Stimulated activated CD8-positive, alpha-beta memory T cell treated with anti-CD3 and anti-CD28 coated beads, Interleukin-12 subunit alpha, Interleukin-12 subunit beta, amount 100 ng/mL, for 1 hour (primary cell): ENCODE results near the gene FASN.

Experiments used
- DNase-seq: peaks from one replicate; pipeline ENCODE4 v3.0.0-alpha.2; 2020; ENCODE audit warnings: low read depth

FASN gene

DNA sequence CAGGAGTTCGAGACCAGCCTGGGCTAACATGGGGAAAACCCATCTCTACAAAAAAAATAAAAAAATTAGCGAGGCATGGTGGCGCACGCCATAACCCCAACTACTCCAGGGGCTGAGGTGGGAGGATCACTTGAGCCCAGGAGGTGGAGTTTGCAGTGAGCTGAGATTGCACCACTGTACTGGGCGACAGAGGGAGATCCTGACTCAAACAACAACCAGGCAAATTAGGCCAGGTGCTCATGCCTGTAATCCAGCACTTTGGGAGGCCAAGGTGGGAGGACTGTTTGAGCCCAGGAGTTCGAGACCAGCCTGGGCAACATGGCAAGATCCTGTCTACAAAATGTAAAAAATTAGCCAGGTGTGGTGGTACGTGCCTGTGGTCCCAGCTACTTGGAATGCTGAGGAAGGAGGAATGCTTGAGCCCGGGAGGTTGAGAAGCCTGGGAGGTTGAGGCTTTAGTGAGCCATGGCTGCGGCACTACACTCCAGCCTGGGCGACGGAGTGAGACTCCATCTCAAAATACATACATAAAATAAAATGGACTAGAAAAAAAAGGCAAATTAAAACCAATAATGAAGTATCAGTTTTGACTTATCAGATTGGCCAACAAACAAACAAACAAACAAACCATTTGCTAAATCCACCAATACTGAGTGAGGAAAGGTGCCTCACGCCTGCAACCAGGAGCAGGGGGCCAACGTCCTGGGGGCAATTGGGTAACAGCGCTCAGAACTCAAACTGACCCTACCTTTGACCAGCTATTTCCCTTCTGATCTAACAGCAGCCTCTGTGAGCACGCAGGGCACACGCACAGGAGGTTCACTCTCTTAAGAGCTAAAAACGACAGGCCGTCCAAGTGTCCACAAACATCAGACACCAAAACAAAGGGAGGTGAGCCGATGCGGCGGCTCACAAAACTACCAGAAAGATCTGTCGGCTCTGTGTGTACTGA, 19.4 kb upstream of the FASN start:
- no peak for DNase-seq

- no peak for DNase-seq
Observed at GRCh38 chr17:82116246-82116645, 18.2 kb upstream of the FASN start.

DNA sequence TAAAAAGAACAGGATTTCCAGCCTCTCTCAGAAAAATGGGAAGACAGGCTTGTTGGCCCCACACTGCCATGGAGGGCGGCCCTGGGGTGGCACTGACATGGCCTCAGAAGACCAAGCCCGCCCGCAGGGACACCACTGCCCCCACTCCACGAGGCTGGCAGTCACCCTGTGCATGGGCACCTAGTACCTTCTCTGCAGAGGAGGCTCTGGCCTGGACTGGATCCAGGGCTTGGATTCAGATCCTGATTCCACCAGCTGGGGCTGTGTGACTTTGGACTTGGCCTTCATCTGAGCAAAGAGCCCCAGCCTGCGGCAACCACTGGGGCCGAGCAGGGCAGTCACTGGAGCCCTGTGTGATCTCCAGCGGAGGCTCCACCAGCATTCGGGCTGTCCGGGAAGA, 16.8 kb upstream of the FASN start:
- no peak for DNase-seq

DNA sequence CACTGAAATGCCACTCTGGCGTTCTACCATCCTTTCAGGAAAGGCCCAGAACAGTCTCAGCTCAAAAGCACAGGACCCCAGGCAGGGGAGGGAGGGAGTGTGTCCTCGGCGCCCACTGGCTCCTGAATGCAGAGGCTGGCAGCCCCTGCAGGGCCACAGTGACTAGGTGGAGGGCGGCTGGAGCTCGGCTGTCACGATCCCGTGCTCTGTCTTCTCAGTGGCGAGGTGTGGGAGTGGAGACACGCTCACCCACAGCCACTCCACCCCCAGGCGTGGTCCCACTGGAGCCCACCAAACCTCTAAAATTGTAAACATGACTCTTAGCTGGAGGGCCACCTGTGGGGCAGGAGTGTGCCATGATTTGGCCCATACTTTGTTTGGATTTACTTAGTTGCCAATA, 16.4 kb upstream of the FASN start:
- DNase-seq, result no peak

GRCh38 chr17:82113941-82114340, 15.9 kb upstream of the FASN start:
- DNase-seq, result no peak

DNA sequence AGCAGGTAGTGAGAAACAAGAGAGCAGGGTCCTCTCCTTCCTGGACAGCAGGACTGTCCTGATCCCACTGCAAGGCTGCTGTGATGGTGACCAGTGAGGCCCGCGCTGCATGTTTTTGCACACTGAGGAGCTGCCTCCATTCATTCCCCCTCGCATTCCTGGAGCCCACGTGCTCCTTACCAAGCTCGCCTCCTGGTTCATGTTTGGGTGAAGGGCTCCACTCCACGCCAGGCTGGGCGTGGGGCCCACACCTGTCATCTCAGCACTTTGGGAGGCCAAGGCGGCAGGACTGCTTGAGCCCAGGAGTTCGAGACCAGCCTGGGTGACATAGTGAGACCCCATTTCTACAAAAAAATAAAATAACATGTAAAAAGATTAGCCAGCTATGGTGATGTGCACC, 15.4 kb upstream of the FASN start:
- DNase-seq, result no peak

- no peak for DNase-seq
Observed at GRCh38 chr17:82112914-82113311, 14.9 kb upstream of the FASN start.

DNA sequence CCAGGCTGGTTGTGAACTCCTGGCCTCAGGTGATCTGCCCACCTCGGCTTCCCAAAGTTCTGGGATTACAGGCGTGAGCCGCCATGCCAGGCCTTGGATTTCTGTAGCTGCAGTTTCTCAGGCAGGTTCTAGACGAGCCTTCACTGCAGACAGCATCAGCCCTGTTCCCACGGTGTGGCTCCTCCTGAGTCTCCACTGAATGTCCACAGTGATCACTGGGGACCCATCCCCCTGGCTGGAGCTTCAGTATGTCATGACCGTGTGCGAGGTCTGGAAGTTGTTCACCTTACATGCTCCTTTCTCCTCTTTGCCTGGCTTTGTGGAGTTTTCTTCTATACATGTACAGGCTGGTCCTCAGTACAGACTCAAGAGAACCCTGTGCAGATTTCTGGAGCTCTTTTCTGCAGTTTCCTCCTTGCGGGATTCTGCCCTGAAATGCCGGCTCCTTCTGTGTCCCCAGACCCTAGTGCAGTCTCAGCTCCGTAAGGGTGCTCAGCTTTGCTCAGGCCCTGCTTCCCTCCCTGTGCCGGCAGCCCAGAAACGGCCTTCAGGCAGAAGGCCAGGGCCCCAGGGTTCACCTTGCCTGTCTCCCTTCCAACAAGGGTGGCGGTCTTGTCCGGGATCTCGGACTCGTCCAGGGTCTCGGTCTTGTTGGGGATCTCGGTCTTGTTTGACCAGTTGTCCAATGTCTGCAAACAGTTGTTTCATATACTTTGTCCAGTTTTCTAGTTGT, 14.3 kb upstream of the FASN start:
- no peak for DNase-seq

DNA sequence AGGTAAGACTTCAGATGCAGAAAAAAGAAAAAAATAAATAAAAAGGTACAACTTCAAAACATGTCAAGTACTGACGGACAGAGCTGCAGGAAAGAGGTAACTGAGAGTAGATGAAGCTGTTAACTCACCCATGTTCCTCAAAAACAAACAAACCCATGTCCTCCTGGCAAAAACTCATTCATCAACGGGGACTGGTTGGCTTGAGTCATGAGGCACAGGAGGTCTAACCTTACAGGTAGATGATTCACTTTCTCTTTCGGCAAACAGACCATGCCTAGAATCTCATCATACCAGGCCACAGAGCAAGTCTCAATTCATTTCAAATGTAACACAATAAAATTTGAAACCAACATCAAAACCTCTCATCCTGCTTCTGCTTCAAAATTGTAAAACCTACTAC, 12.3 kb upstream of the FASN start:
- no peak for DNase-seq

- DNase-seq, result no peak
Observed at GRCh38 chr17:82108961-82109475, 11.0 kb upstream of the FASN start.

DNA sequence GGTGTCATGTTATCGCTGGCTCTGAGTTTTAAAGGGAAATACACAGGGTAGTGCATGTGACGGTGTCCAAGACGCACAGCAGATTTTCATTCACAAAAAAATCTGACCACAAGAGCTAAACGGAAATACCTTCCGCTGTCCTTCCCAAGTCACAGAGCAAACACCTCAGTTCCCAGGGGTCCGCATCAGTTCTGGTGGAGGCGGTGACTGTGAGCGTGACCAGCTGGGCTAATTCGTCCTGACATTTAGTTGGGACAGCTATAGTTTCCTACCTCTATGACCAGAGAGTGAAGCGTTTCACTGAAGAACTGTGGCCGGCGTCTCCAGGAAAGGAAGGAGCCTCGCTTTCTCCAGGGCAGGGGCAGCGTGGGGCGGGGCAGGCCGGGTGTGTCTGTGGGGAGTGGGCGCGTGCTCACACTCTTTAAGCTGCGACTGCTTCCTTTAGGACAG, 10.5 kb upstream of the FASN start:
- DNase-seq, result no peak

GRCh38 chr17:82108038-82108437, 10.0 kb upstream of the FASN start:
- no peak for DNase-seq

- DNase-seq, result no peak
Observed at GRCh38 chr17:82107341-82107860, 9.4 kb upstream of the FASN start.

- DNase-seq, result no peak
Observed at GRCh38 chr17:82106688-82107305, 8.8 kb upstream of the FASN start.

DNA sequence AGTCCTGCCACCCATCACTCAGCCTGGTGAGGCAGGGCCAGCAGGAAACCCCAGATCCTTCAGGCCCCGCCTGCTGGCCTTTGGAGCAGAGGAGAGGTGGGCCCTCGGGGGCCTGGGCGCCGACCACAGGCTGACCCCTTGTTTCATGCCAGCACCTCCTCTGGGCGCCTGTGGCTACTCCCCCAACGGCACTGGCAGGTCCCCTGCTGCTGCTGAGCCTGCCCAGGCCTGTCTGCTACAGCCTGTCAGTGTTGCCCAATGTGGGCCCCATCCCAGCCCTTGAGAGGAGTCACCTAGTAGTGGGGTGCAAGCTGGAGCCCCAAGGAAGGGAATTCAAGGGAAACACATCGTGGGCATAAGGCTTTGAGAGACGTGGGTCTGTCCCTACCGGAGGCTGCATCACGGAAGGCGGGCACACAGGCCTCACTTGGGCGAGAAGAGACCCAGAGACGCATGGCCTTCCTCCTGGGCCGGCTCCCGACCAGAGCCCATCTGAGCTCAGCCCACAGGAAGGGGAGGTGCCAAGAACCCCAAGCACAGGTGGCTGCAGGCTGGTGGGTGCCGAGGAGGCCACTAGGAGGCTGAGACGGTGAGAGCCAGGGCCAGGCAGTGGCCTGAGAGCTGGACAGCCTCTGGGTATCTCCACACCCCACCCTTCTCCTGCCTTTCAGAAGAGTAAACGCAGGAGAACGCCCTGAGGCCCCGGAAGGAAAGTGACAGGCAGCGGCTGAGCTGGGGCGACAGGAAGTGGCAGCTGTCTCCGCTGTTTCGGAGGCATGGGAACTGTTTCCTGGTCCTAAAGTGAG, 8.0 kb upstream of the FASN start:
- DNase-seq, result peak; percentile 31

GRCh38 chr17:82105417-82105881, 7.4 kb upstream of the FASN start:
- no peak for DNase-seq

GRCh38 chr17:82104797-82105416, 6.9 kb upstream of the FASN start:
- DNase-seq, result no peak

- DNase-seq, result no peak
Observed at GRCh38 chr17:82103553-82104451, 5.8 kb upstream of the FASN start.

DNA sequence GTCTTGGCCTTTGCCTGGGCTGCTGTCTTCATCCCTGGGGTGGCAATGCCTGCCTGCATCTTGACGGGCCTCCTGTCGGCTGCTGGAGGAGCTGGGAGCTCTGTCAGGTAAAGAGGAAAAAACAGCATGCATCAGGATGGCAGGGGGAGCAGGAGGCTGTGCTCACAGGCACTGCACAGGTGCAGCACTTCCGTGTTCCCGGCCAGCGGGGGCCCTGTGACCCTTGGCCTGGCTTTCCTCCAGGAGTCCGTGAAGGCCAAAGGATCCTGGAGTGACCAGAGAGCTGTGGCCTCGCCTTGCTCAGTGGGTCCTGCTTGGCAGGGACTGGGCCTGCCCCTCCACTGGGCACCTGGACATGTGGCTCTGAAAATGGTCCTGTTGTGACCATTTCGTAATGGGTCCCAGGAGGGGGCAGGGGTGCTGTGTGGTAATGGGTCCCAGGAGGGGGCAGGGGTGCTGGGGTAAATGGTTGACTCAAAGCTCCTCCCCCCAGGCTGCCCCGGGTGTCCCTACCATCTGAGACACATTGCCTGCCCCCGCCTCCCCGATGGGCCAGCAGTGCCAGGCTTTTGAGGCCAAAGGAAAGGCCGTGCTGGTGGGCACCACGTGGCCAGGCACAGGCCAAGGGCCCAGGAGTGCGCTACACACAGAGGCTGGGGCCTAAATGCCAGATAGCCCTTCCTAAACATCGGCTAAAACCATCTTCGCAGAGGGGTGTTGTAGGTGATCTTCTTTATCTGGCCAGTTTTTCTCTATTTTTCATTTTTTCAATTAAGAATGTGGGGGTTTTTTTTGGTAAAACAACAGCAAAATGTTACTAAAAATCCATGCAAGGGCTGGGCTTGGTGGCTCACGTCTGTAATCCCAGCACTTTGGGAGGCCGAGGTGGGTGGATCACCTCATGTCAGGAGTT, 4.0 kb upstream of the FASN start:
- DNase-seq, result no peak
